NCI-H748 treated with DMSO at 0.1 percent for 48 hours (cell line): Measurements from ENCODE around the gene YPEL5.

ENCODE experiments used
- DNase-seq: peaks from one replicate; lab custom pipeline; 2025; lab: John Stamatoyannopoulos, UW

Gene YPEL5

GRCh38 chr2:30206461-30207430 is 59.9 kb downstream of the YPEL5 start:
- DNase-seq, result no peak

- DNase-seq, result no peak
These were observed 61.6 kb downstream of the YPEL5 start for GRCh38 chr2:30208453-30208852.

GRCh38 chr2:30209227-30209626 is 62.4 kb downstream of the YPEL5 start:
- DNase-seq, result no peak
